IPS-20b (cell line): Measurements from ENCODE around the gene TRIM66.

Experiments used
- H3K27ac ChIP-seq: one replicate; pipeline ENCODE4 v1.5.1; 2013; ENCODE audit warnings: low read length
- H3K27me3 ChIP-seq: 2 replicates; pipeline ENCODE4 v1.6.1; 2013; ENCODE audit warnings: mild to moderate bottlenecking, low read length, inconsistent platforms; ENCODE audit not compliant: insufficient read depth
- H3K36me3 ChIP-seq: 2 replicates; pipeline ENCODE4 v1.6.1; 2013; ENCODE audit warnings: low read depth, mild to moderate bottlenecking, inconsistent platforms, low read length, moderate library complexity; ENCODE audit not compliant: insufficient read depth
- H3K4me1 ChIP-seq: 2 replicates; pipeline ENCODE4 v1.6.1; 2013; ENCODE audit warnings: mild to moderate bottlenecking, control low read depth, inconsistent platforms, low read length, moderate library complexity; ENCODE audit not compliant: insufficient read depth
- H3K4me3 ChIP-seq: 2 replicates; pipeline ENCODE4 v1.5.1; 2013; ENCODE audit warnings: mild to moderate bottlenecking, low read length, inconsistent platforms
- H3K9ac ChIP-seq: 2 replicates; pipeline ENCODE4 v1.6.1; 2013; ENCODE audit warnings: low read depth, mild to moderate bottlenecking, inconsistent platforms, low read length, moderate library complexity
- H3K9me3 ChIP-seq: 2 replicates; pipeline ENCODE4 v1.6.1; 2013; ENCODE audit warnings: mild to moderate bottlenecking, low read depth, low read length, inconsistent platforms; ENCODE audit not compliant: insufficient read depth

Gene TRIM66

GRCh38 chr11:8614497-8614896 lies 68.0 kb downstream of the TRIM66 start:
- Histone ChIP-seq H3K4me1 (no peaks in the 10 kb centered on the region), H3K27me3 (no peaks in the 10 kb centered on the region), H3K9ac (no peak overlapping the region), H3K36me3 (peaks cover 9% of the 10 kb centered on the region), H3K9me3 (no peaks in the 10 kb centered on the region), H3K27ac (no peak overlapping the region), H3K4me3 (no peak overlapping the region)

GRCh38 chr11:8613036-8613435 lies 69.4 kb downstream of the TRIM66 start:
- Histone ChIP-seq H3K27me3 (no peaks in the 10 kb centered on the region), H3K27ac (no peak overlapping the region), H3K4me1 (no peaks in the 10 kb centered on the region), H3K9ac (no peak overlapping the region), H3K9me3 (no peaks in the 10 kb centered on the region), H3K36me3 (peaks cover 9% of the 10 kb centered on the region), H3K4me3 (no peak overlapping the region)

GRCh38 chr11:8612522-8612921 lies 69.9 kb downstream of the TRIM66 start:
- no peaks in the 10 kb centered on the region for H3K9me3 ChIP-seq
- no peak overlapping the region for H3K9ac ChIP-seq
- H3K27ac ChIP-seq: no peak overlapping the region
- H3K4me1 ChIP-seq: no peaks in the 10 kb centered on the region
- H3K27me3 ChIP-seq: no peaks in the 10 kb centered on the region
- peaks cover 5% of the 10 kb centered on the region for H3K36me3 ChIP-seq
- H3K4me3 ChIP-seq: no peak overlapping the region

- no peaks in the 10 kb centered on the region for H3K36me3 ChIP-seq
- no peaks in the 10 kb centered on the region for H3K27me3 ChIP-seq
- H3K4me3 ChIP-seq: no peak overlapping the region
- H3K9ac ChIP-seq: no peak overlapping the region
- no peaks in the 10 kb centered on the region for H3K9me3 ChIP-seq
- no peaks in the 10 kb centered on the region for H3K4me1 ChIP-seq
- H3K27ac ChIP-seq: no peak overlapping the region
Observed at GRCh38 chr11:8610532-8611116, 71.8 kb downstream of the TRIM66 start.

GRCh38 chr11:8608652-8609051 lies 73.8 kb downstream of the TRIM66 start:
- no peak overlapping the region for H3K9ac ChIP-seq
- no peaks in the 10 kb centered on the region for H3K4me1 ChIP-seq
- H3K27ac ChIP-seq: no peak overlapping the region
- H3K9me3 ChIP-seq: no peaks in the 10 kb centered on the region
- H3K36me3 ChIP-seq: no peaks in the 10 kb centered on the region
- no peaks in the 10 kb centered on the region; the same call in 1 of the 2 replicates for H3K27me3 ChIP-seq
- no peak overlapping the region for H3K4me3 ChIP-seq

- Histone ChIP-seq H3K9me3 (no peaks in the 10 kb centered on the region), H3K4me3 (no peak overlapping the region), H3K27me3 (no peaks in the 10 kb centered on the region; the same call in 1 of the 2 replicates), H3K9ac (no peak overlapping the region), H3K27ac (no peak overlapping the region), H3K36me3 (no peaks in the 10 kb centered on the region), H3K4me1 (no peaks in the 10 kb centered on the region)
Observed at GRCh38 chr11:8605971-8606563, 76.4 kb downstream of the TRIM66 start.

DNA sequence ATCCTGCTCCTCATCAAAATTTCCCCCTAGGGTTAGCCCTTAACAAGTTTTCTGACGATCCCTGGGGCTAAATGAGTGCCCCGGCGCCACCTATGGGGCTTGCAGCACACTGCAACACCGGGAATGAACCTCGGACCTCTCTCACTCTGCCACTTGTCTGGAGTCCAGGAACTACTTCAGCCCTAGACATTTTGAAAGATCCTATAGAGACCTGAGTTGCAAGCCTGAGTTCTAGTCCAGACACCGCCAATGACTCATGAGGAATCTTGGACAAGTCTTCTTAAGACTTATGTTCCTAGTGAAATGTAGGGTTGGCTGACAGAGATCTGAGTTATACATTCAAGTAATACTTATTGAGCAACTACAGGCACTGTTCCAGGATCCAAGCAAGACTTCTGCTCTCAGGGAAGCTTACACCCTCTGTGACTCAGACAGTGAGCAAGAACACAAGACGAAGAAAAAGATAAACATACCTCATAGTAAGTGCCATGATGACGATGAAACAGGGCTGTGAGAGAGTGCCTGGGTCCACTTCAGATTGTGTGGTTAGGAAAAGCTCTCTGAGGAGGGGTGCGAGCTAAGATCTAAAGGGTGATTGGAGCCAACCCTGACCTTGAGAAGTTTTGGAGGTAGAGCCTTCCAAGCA lies 78.3 kb downstream of the TRIM66 start:
- no peaks in the 10 kb centered on the region; the same call in 1 of the 2 replicates for H3K27me3 ChIP-seq
- no peaks in the 10 kb centered on the region for H3K36me3 ChIP-seq
- H3K27ac ChIP-seq: no peak overlapping the region
- H3K4me3 ChIP-seq: no peak overlapping the region
- no peaks in the 10 kb centered on the region for H3K9me3 ChIP-seq
- H3K4me1 ChIP-seq: no peaks in the 10 kb centered on the region
- H3K9ac ChIP-seq: no peak overlapping the region

- Histone ChIP-seq H3K27me3 (no peaks in the 10 kb centered on the region; the same call in 1 of the 2 replicates), H3K36me3 (no peaks in the 10 kb centered on the region), H3K4me1 (no peaks in the 10 kb centered on the region), H3K9ac (no peak overlapping the region), H3K9me3 (no peaks in the 10 kb centered on the region), H3K4me3 (no peak overlapping the region), H3K27ac (no peak overlapping the region)
Observed at GRCh38 chr11:8603696-8604077, 78.8 kb downstream of the TRIM66 start.

GRCh38 chr11:8601376-8602133 lies 80.9 kb downstream of the TRIM66 start:
- H3K27me3 ChIP-seq: no peaks in the 10 kb centered on the region; the same call in 1 of the 2 replicates
- no peak overlapping the region for H3K27ac ChIP-seq
- no peak overlapping the region for H3K9ac ChIP-seq
- H3K4me1 ChIP-seq: no peaks in the 10 kb centered on the region
- no peak overlapping the region for H3K4me3 ChIP-seq
- no peaks in the 10 kb centered on the region for H3K36me3 ChIP-seq
- H3K9me3 ChIP-seq: no peaks in the 10 kb centered on the region

DNA sequence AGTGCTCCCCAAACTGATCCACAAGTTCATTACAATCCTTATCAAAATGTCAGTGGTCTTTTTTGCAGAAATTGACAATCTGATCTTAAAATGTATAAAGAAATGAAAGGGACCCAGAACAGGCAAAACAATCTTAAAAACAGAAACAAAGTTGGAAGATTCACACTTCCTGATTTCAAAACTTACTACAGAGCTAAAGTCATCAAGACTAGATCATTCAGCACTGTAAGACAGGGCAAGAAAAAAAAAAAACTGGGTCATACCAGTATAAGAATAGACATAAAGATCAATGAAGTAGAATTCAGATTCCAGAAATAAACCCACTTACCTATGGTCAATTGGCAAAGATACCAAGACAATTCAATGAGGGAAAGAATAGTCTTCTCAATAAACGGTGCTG lies 84.0 kb downstream of the TRIM66 start:
- no peak overlapping the region for H3K4me3 ChIP-seq
- H3K36me3 ChIP-seq: no peaks in the 10 kb centered on the region
- H3K9me3 ChIP-seq: no peaks in the 10 kb centered on the region
- H3K4me1 ChIP-seq: peaks cover 4% of the 10 kb centered on the region; the same call in 1 of the 2 replicates
- no peak overlapping the region for H3K9ac ChIP-seq
- no peaks in the 10 kb centered on the region for H3K27me3 ChIP-seq
- H3K27ac ChIP-seq: no peak overlapping the region

DNA sequence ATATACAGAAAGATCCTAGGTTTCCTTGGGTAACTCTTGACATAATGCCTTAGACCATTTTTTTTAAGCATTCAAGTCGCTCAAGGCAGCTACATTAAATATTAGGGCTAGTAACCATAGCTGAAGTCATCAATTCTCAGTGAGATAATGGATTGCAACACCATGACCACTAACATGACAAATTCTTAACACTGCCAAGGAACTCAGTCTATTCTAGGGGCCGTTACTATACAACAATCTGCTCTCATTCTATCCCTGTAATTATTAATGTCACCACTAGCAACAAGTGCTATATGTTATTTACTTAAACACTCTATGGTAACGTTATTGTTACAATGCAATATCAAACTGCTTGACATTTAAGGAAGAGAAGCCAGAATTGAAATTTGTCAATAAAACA lies 85.3 kb downstream of the TRIM66 start:
- H3K4me1 ChIP-seq: peaks cover 4% of the 10 kb centered on the region; the same call in 1 of the 2 replicates
- no peaks in the 10 kb centered on the region for H3K9me3 ChIP-seq
- H3K9ac ChIP-seq: no peak overlapping the region
- no peak overlapping the region for H3K27ac ChIP-seq
- no peak overlapping the region for H3K4me3 ChIP-seq
- H3K36me3 ChIP-seq: no peaks in the 10 kb centered on the region
- no peaks in the 10 kb centered on the region for H3K27me3 ChIP-seq
